ELR (cell line): ENCODE measurements around the gene TRAK1.

ENCODE experiments used
- DNase-seq: peaks from one replicate; pipeline ENCODE4 v3.0.0-alpha.2; 2015; ENCODE audit warnings: low read depth

TRAK1 gene

GRCh38 chr3:42157540-42158538, 66.7 kb downstream of the TRAK1 start:
- peak; percentile 42 for DNase-seq

GRCh38 chr3:42159147-42159546, 68.0 kb downstream of the TRAK1 start:
- no peak for DNase-seq

- peak; percentile 17 for DNase-seq
Measured at GRCh38 chr3:42159706-42160472, 68.7 kb downstream of the TRAK1 start.

- peak; percentile 63 for DNase-seq
Measured at GRCh38 chr3:42161050-42161935, 70.1 kb downstream of the TRAK1 start.

GRCh38 chr3:42162462-42162861, 71.3 kb downstream of the TRAK1 start:
- no peak for DNase-seq

- no peak for DNase-seq
Measured at GRCh38 chr3:42163622-42164244, 72.6 kb downstream of the TRAK1 start.

GRCh38 chr3:42164656-42165055, 73.5 kb downstream of the TRAK1 start:
- DNase-seq, result no peak

- no peak for DNase-seq
Measured at GRCh38 chr3:42165211-42165610, 74.1 kb downstream of the TRAK1 start.

- no peak for DNase-seq
Measured at GRCh38 chr3:42166214-42166613, 75.1 kb downstream of the TRAK1 start.

- DNase-seq, result no peak
Measured at GRCh38 chr3:42166662-42167300, 75.6 kb downstream of the TRAK1 start.

- DNase-seq, result no peak
Measured at GRCh38 chr3:42169579-42170120, 78.5 kb downstream of the TRAK1 start.

- DNase-seq, result no peak
Measured at GRCh38 chr3:42172047-42172654, 81.0 kb downstream of the TRAK1 start.

GRCh38 chr3:42173307-42173706, 82.2 kb downstream of the TRAK1 start:
- DNase-seq, result no peak

GRCh38 chr3:42174679-42175385, 83.7 kb downstream of the TRAK1 start:
- no peak for DNase-seq

GRCh38 chr3:42175386-42176240, 84.5 kb downstream of the TRAK1 start:
- no peak for DNase-seq

GRCh38 chr3:42176242-42177034, 85.3 kb downstream of the TRAK1 start:
- DNase-seq, result no peak

GRCh38 chr3:42177068-42177800, 86.1 kb downstream of the TRAK1 start:
- no peak for DNase-seq
